ENCODE results near the gene RGL4. TPM values are rescaled to one million over a fixed set of nuclear protein-coding genes. Genes with fewer than 3 reads are reported as not detected.

The RGL4 gene
- total and polyA plus RNA-seq, 2 of the 8 experiments (the other 6 are each of a cell fraction or from before 2014, with no cell fraction given), result not detected

DNA sequence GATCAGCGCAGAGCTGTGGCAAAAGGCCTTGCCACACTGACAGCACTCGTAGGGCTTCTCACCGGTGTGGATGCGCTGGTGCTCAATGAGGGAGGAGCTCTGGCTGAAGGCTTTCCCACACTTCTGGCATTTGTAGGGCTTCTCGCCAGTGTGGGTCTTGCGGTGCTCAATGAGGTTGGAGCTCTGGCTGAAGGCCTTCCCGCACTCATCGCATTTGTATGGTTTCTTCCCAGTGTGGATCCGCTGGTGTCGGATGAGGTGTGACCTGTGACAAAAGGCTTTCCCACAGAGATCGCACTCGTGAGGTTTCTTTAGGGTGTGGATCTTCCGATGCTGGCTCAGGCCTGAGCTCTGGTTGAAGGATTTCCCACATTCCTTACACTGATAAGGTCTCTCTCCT, 53.2 kb downstream of the RGL4 start (continued):
- no peak for TF ChIP-seq HDAC6 (IDR thresholded peaks at IDR 0.05; ENCODE audit: low read depth, low read length)
- TF ChIP-seq RAD21 (IDR thresholded peaks at IDR 0.05 in 1 of 2, conservative IDR thresholded peaks at IDR 0.05 in 1 of 2; ENCODE audit: low read depth in 2 of 2, low read length in 2 of 2), result no peak
- no peak for TF ChIP-seq TAF1 (IDR thresholded peaks at IDR 0.05; ENCODE audit: low read depth, low read length)
- no peak for TF ChIP-seq TAF7 (optimal IDR thresholded peaks at IDR 0.05; ENCODE audit: borderline replicate concordance, low read depth, low read length)
- no peak for TF ChIP-seq CHD1 (IDR thresholded peaks at IDR 0.05; ENCODE audit: low read depth, low read length)

Measured in H1 (cell line).